HepG2 (cell line): ENCODE results near the gene GRID1. TPM values are rescaled to one million over a fixed set of nuclear protein-coding genes. Genes with fewer than 3 reads are reported as not detected.

Source experiments
- ATAC-seq: fragments of 200-7000 bp; cut with Tn5 transposase; 3 replicates; pipeline ENCODE4 v1.9.1; 2020; ENCODE audit warnings: mild to moderate bottlenecking, moderate library complexity
- BruUV-seq: library from RNA; stranded (reverse); fragments of 400-500 nt; replicated peaks from 2 replicates; lab custom pipeline; 2021; lab: Mats Ljungman, UMichigan
- CTCF ChIA-PET: fragments of 300-600 bp; formaldehyde crosslinking; extraction: SDS; loops from one replicate; lab custom pipeline; 2021; ENCODE audit warnings: low total read pairs, inconsistent platforms, low intra/inter-chr PET ratio; lab: Yijun Ruan, JAX
- POLR2A ChIA-PET: fragments of 350-600 bp; sonication (Branson Sonifier 250); formaldehyde crosslinking; loops from one replicate; lab custom pipeline; 2020; ENCODE audit warnings: antibody characterized with exemption, inconsistent platforms; lab: Yijun Ruan, JAX
- DNase-seq: peaks from one replicate; pipeline ENCODE4 v3.0.0-alpha.2; 2015; ENCODE audit warnings: low spot score
- FAIRE-seq: peaks from 3 replicates; lab custom pipeline; 2011; peaks lifted over from hg19 to GRCh38; lab: Jason Lieb, UNC
- H2AFZ ChIP-seq: one replicate; pipeline ENCODE4 v1.6.1; 2011; ENCODE audit warnings: low read length, inconsistent platforms
- H3K27ac ChIP-seq: fragments of 300-600 bp; 3 replicates; pipeline ENCODE4 v1.8.0; 2011; ENCODE audit warnings: mixed run types, mild to moderate bottlenecking, mixed read lengths, low read length, inconsistent platforms; ENCODE audit not compliant: insufficient read depth; ENCODE audit errors: extremely low read length
- H3K27me3 ChIP-seq, 2 experiments: fragments of 200-600 bp in 1 of 2; 2 replicates in 1 of 2; 3 replicates in 1 of 2; pipeline versions ENCODE4 v1.6.0 to v1.8.0; 2011; ENCODE audit warnings: low read length in 2 of 2, mild to moderate bottlenecking in 2 of 2, moderate library complexity in 2 of 2, inconsistent platforms in 1 of 2; ENCODE audit not compliant: insufficient read depth in 2 of 2, control insufficient read depth in 1 of 2
- H3K36me3 ChIP-seq, 2 experiments: fragments of 200-600 bp in 1 of 2; replicated peaks in 1 of 2; 2 replicates in 1 of 2; 3 replicates in 1 of 2; pipeline versions ENCODE4 v1.5.1 to v1.8.0; 2011; ENCODE audit warnings: low read length in 2 of 2, inconsistent platforms in 1 of 2; ENCODE audit not compliant: insufficient read depth in 2 of 2, control insufficient read depth in 1 of 2
- H3K4me1 ChIP-seq: 2 replicates; pipeline ENCODE4 v1.5.1; 2012; ENCODE audit warnings: low read length, inconsistent platforms; ENCODE audit not compliant: insufficient read depth
- H3K4me2 ChIP-seq: 2 replicates; pipeline ENCODE4 v1.6.0; 2011; ENCODE audit warnings: low read depth, low read length, inconsistent platforms
- H3K4me3 ChIP-seq, 3 experiments: fragments of 200-600 bp in 1 of 3; sonication (generic), shearing (Covaris generic) in 1 of 3; replicated peaks in 1 of 3; 2 replicates each; pipeline ENCODE4 v1.5.1; 2011 to 2016; ENCODE audit warnings: low read length in 3 of 3, inconsistent platforms in 2 of 3, low read depth in 2 of 3, mild to moderate bottlenecking in 2 of 3, control low read depth in 1 of 3, mixed read lengths in 1 of 3; ENCODE audit not compliant: insufficient read depth in 1 of 3
- H3K79me2 ChIP-seq: one replicate; pipeline ENCODE4 v1.6.1; 2011; ENCODE audit warnings: low read length, inconsistent platforms; ENCODE audit not compliant: insufficient read depth
- H3K9ac ChIP-seq: 2 replicates; pipeline ENCODE4 v1.6.0; 2011; ENCODE audit warnings: mild to moderate bottlenecking, low read depth, low read length, inconsistent platforms; ENCODE audit not compliant: insufficient read depth
- H3K9me3 ChIP-seq: 2 replicates; pipeline ENCODE4 v1.5.1; 2012; ENCODE audit warnings: mild to moderate bottlenecking, low read length
- H4K20me1 ChIP-seq: 2 replicates; pipeline ENCODE4 v1.6.0; 2011; ENCODE audit warnings: inconsistent platforms, mild to moderate bottlenecking, low read length, moderate library complexity; ENCODE audit not compliant: insufficient read depth
- ARID5B ChIP-seq: IDR thresholded peaks from 2 replicates; pipeline ENCODE4 v1.4.0; 2020; ENCODE audit warnings: mild to moderate bottlenecking, missing genetic modification reagents
- ATAD3A ChIP-seq: sonication (generic); formaldehyde crosslinking; IDR thresholded peaks from 2 replicates; pipeline ENCODE4 v1.4.0; 2020; ENCODE audit warnings: missing genetic modification reagents
- CTCF ChIP-seq: sonication (generic); formaldehyde crosslinking; IDR thresholded peaks from 2 replicates; pipeline ENCODE4 v1.5.0; 2020; ENCODE audit warnings: mild to moderate bottlenecking, missing genetic modification reagents, moderate library complexity
- EEA1 ChIP-seq: sonication (generic); formaldehyde crosslinking; IDR thresholded peaks from 2 replicates; pipeline ENCODE4 v1.5.1; 2020; ENCODE audit warnings: mild to moderate bottlenecking, missing genetic modification reagents, borderline replicate concordance
- GZF1 ChIP-seq: sonication (generic); formaldehyde crosslinking; IDR thresholded peaks from 2 replicates; pipeline ENCODE4 v1.5.1; 2020; ENCODE audit warnings: mild to moderate bottlenecking, missing genetic modification reagents
- HNRNPH1 ChIP-seq: fragments of 200-400 bp; formaldehyde crosslinking; optimal IDR thresholded peaks from 2 replicates; pipeline ENCODE3; 2017; ENCODE audit warnings: mild to moderate bottlenecking, low read depth, low read length
- JUND ChIP-seq: sonication (generic); formaldehyde crosslinking; IDR thresholded peaks from 2 replicates; pipeline ENCODE4 v1.8.0; 2022; ENCODE audit warnings: mild to moderate bottlenecking, missing genetic modification reagents
- KLF11 ChIP-seq: IDR thresholded peaks from 2 replicates; pipeline ENCODE4 v1.6.1; 2016; ENCODE audit warnings: missing compliant biosample characterization
- MAFF ChIP-seq: IDR thresholded peaks from 2 replicates; pipeline ENCODE4 v1.6.1; 2011; ENCODE audit warnings: low read depth, low read length, improper control_type of control experiment
- NFYB ChIP-seq: sonication (generic); formaldehyde crosslinking; IDR thresholded peaks from 2 replicates; pipeline ENCODE4 v1.4.0; 2020; ENCODE audit warnings: missing genetic modification reagents
- SNAI1 ChIP-seq: sonication (generic); formaldehyde crosslinking; IDR thresholded peaks from 2 replicates; pipeline ENCODE4 v1.5.0; 2020; ENCODE audit warnings: mild to moderate bottlenecking, missing genetic modification reagents, borderline replicate concordance
- XRCC5 ChIP-seq: fragments of 200-400 bp; formaldehyde crosslinking; optimal IDR thresholded peaks from 2 replicates; pipeline ENCODE3; 2017; ENCODE audit warnings: mild to moderate bottlenecking, low read length
- ZMYM2 ChIP-seq: sonication (generic); formaldehyde crosslinking; IDR thresholded peaks from 2 replicates; pipeline ENCODE4 v1.8.0; 2022; ENCODE audit warnings: mild to moderate bottlenecking, missing genetic modification reagents
- ZMYM4 ChIP-seq: sonication (generic); formaldehyde crosslinking; IDR thresholded peaks from 2 replicates; pipeline ENCODE4 v1.8.1; 2023; ENCODE audit warnings: mild to moderate bottlenecking, missing genetic modification reagents
- ZNF724P ChIP-seq: sonication (generic); formaldehyde crosslinking; IDR thresholded peaks from 2 replicates; pipeline ENCODE4 v1.8.0; 2022; ENCODE audit warnings: missing genetic modification reagents, borderline replicate concordance
- ZSCAN12 ChIP-seq: sonication (generic); formaldehyde crosslinking; IDR thresholded peaks from 2 replicates; pipeline ENCODE4 v1.9.0; 2021; ENCODE audit warnings: mild to moderate bottlenecking, missing genetic modification reagents
- ZSCAN5A ChIP-seq: sonication (generic); formaldehyde crosslinking; IDR thresholded peaks from 2 replicates; pipeline ENCODE4 v1.8.0; 2022; ENCODE audit warnings: mild to moderate bottlenecking, missing genetic modification reagents, borderline replicate concordance
- WGBS: methylation state at CpG from one replicate; pipeline ENCODE4 v1.1.6; 2017; ENCODE audit warnings: low lambda C conversion rate; 5-methylcytosine and 5-hydroxymethylcytosine counted together
- in situ Hi-C: cut with HindIII; loops from 2 replicates; pipeline ENCODE4 v1.10.0; 2017; ENCODE audit warnings: low pct_unique_long_range_greater_than_20kb; ENCODE audit not compliant: extremely low pct_ligation_motif_present
- intact Hi-C: fragments of 100-400 bp; cut with micrococcal nuclease; formaldehyde crosslinking; loops from one replicate; pipeline ENCODE4 v1.10.0; 2022; ENCODE audit not compliant: unreplicated experiment
- polyA plus RNA-seq, 8 experiments: library from polyadenylated mRNA; depleted of rRNA in 3 of 8; stranded (reverse) in 7 of 8; unstranded in 1 of 8; fragments of >200 nt; fragmentation: Illumina TruSeq in 4 of 8; extraction: Trizol in 4 of 8; gene quantifications; 2 replicates each; pipeline versions ENCODE4 v1.2.1 to v1.2.3, GENCODE V29; 2011 to 2016; ENCODE audit warnings: low read depth in 4 of 8, missing spikeins in 1 of 8, mixed read lengths in 1 of 8; ENCODE audit not compliant: insufficient read depth in 1 of 8
- total RNA-seq, 5 experiments: library from RNA; depleted of rRNA; stranded (reverse); fragments of >200 nt; fragmentation: Illumina TruSeq; extraction: Trizol; gene quantifications; 2 replicates each; pipeline ENCODE4 v1.2.3, GENCODE V29; 2016; ENCODE audit warnings: low read depth in 1 of 5

The GRID1 gene
- total and polyA plus RNA-seq, 2 of the 13 experiments (the other 11 are each of a cell fraction or from before 2014, with no cell fraction given) = 0.05 TPM; not detected in 1

- H4K20me1 ChIP-seq = no peaks in the 10 kb centered on the region
- H3K4me3 ChIP-seq = no peak overlapping the region
- H2AFZ ChIP-seq = no peak overlapping the region
- in situ Hi-C loops = loop anchor here (10.0 kb wide), 1 partner anchor 113 kb away; no protein-coding TSS in a partner anchor
- H3K4me1 ChIP-seq = no peaks in the 10 kb centered on the region
- 0 out of 2 replicates have a peak overlapping the region, but pooled peaks have one; percentile 27 for H3K4me2 ChIP-seq
- H3K27me3 ChIP-seq = peaks cover 3 to 42% of the 10 kb centered on the region in 2 experiments; a peak in 4 of 5 replicates
- ATAC-seq (peak; percentile 92), DNase-seq (peak; percentile 5), FAIRE-seq (no peak)
- 20% methylated on average over 5 of the region's 14 CpGs for WGBS
- H3K79me2 ChIP-seq = no peaks in the 10 kb centered on the region
- ChIA-PET POLR2A (no interaction called here), CTCF (no interaction called here)
- no peak overlapping the region for H3K9ac ChIP-seq
- no TSS peak for BruUV-seq
- H3K36me3 ChIP-seq = no peaks in the 10 kb centered on the region
- no peak overlapping the region for H3K27ac ChIP-seq
- no peaks in the 10 kb centered on the region for H3K9me3 ChIP-seq
- intact Hi-C loops = loop anchor here (5.0 kb wide), 1 partner anchor 115 kb away; no protein-coding TSS in a partner anchor
- TF ChIP-seq ZSCAN12 (CRISPR knock-in tag) (no peak), ARID5B (CRISPR knock-in tag) (no peak), ZMYM2 (CRISPR knock-in tag) (no peak), HNRNPH1 (no peak), ZMYM4 (CRISPR knock-in tag) (no peak), XRCC5 (peak; percentile 37), JUND (CRISPR knock-in tag) (no peak), CTCF (CRISPR knock-in tag) (peak; percentile 50), GZF1 (CRISPR knock-in tag) (no peak), ZNF724P (no peak), EEA1 (no peak), ZSCAN5A (CRISPR knock-in tag) (no peak), KLF11 (CRISPR knock-in tag) (no peak), MAFF (no peak), SNAI1 (CRISPR knock-in tag) (no peak), ATAD3A (CRISPR knock-in tag) (no peak), NFYB (CRISPR knock-in tag) (no peak)
These were observed 104.5 kb downstream of the GRID1 start for GRCh38 chr10:86261941-86262687.
